Measurements from ENCODE around the gene DNAJC4. TPM values are rescaled to one million over a fixed set of nuclear protein-coding genes. Genes with fewer than 3 reads are reported as not detected.

Gene DNAJC4
- total RNA-seq, 1 experiment from 2014 or later: 24.2 TPM

DNA sequence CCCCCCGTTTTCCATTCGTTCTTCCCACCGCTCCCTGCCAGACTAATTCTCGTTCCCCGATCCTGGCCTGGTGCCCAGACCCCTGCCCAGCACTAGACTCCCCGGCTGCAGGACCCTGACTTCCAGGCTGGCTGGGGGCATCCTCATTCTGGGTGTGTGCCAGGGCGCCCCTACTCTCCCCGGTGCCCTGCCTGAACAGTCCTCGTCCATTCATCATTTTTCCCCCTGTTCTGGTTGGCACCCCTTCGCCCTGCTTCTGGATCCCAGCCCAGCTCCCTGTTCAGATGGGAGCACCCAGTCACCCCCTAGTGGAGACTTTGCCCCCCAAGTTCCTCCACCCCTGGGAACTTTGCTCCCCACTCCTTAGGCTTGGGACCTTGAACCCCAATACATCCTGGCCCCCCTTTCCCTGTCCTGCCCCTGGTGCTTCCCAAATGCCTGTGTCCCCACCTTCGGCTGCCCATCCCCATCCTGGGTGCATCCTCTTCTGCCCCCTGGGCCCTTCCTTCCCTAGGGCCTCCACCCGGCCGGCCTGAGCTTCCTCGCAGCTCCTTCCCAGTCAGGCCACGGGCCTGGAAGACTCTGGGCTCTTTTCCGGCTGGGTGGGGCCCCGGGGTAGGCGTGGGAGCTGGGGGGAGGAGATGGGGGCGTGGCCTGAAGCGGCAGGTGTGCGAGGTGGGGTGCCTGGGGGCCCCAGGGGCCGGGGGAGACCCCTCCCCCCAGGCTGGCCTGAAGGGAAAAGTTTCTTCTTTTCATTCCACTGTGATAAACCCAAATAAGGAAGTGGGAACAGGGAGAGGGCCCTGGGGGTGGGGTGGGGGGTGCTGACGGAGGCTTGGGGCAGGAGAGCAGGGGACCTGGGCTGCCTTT, 21.9 kb downstream of the DNAJC4 start:
- Histone ChIP-seq H3K79me2 (ENCODE audit: insufficient read depth, low read length) (no peaks in the 10 kb centered on the region; the same call in 1 of the 2 replicates), H2AK5ac (ENCODE audit: insufficient read length, low read length) (no peak overlapping the region), H3K9me3 (ENCODE audit: control insufficient read depth, low read depth, low read length) (no peaks in the 10 kb centered on the region), H4K5ac (ENCODE audit: insufficient read length, low read depth, low read length) (no peak overlapping the region), H2BK15ac (ENCODE audit: low read depth, low read length) (no peak overlapping the region), H3K79me1 (ENCODE audit: insufficient read depth, low read depth, low read length, poor library complexity, severe bottlenecking) (peaks cover 3% of the 10 kb centered on the region), H3K56ac (ENCODE audit: insufficient read length, low read depth, low read length) (no peak overlapping the region), H2AFZ (ENCODE audit: low read length) (no peak overlapping the region), H3K27ac (ENCODE audit: insufficient read length, low read depth, low read length) (no peak overlapping the region), H2BK5ac (ENCODE audit: insufficient read length, low read length) (no peak overlapping the region), H4K91ac (ENCODE audit: insufficient read length, low read depth, low read length) (no peak overlapping the region), H3K27me3 (ENCODE audit: insufficient read depth, low read length) (no peaks in the 10 kb centered on the region), H2BK120ac (ENCODE audit: low read depth, low read length, poor library complexity, severe bottlenecking) (no peak overlapping the region), H3K4me1 (ENCODE audit: insufficient read depth, low read length) (peaks cover 9% of the 10 kb centered on the region; the same call in 1 of the 2 replicates), H3K18ac (ENCODE audit: insufficient read length, low read depth, low read length) (no peak overlapping the region), H3K14ac (ENCODE audit: insufficient read depth, low read length) (peak overlapping the region; percentile 24; the same call in 1 of the 2 replicates), H3K23me2 (ENCODE audit: insufficient read length, low read depth, low read length, poor library complexity, severe bottlenecking) (peaks cover 16% of the 10 kb centered on the region), H3K4me2 (ENCODE audit: insufficient read depth, insufficient read length, low read length) (peak overlapping the region; percentile 76), H4K8ac (replicated peaks; ENCODE audit: insufficient read length, low read depth, low read length) (no peak overlapping the region), H3K4ac (ENCODE audit: low read depth, low read length) (no peak overlapping the region), H3T11ph (ENCODE audit: low read length) (no peak overlapping the region), H4K20me1 (ENCODE audit: control insufficient read depth, insufficient read depth, insufficient read length) (no peaks in the 10 kb centered on the region), H3K9ac (ENCODE audit: extremely low read depth, insufficient read length, low read length) (peak overlapping the region; percentile 33), H2BK12ac (ENCODE audit: insufficient read length, low read depth, low read length) (no peak overlapping the region), H2BK20ac (ENCODE audit: low read depth, low read length, poor library complexity, severe bottlenecking) (no peak overlapping the region), H3K23ac (ENCODE audit: insufficient read length, low read depth, low read length) (no peak overlapping the region)
- peaks cover 13 to 31% (median 25%) of the 10 kb centered on the region in 3 experiments; a peak in 6 of 7 replicates for H3K36me3 Mint-ChIP-seq (ENCODE audit: insufficient read depth in 1 of 3, low read depth in 3 of 3)
- TF ChIP-seq, protein P1, sequence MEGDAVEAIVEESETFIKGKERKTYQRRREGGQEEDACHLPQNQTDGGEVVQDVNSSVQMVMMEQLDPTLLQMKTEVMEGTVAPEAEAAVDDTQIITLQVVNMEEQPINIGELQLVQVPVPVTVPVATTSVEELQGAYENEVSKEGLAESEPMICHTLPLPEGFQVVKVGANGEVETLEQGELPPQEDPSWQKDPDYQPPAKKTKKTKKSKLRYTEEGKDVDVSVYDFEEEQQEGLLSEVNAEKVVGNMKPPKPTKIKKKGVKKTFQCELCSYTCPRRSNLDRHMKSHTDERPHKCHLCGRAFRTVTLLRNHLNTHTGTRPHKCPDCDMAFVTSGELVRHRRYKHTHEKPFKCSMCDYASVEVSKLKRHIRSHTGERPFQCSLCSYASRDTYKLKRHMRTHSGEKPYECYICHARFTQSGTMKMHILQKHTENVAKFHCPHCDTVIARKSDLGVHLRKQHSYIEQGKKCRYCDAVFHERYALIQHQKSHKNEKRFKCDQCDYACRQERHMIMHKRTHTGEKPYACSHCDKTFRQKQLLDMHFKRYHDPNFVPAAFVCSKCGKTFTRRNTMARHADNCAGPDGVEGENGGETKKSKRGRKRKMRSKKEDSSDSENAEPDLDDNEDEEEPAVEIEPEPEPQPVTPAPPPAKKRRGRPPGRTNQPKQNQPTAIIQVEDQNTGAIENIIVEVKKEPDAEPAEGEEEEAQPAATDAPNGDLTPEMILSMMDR (conservative IDR thresholded peaks at IDR 0.05): peak; percentile 36; the same call in 2 of the 3 replicates
- H3K4me3 Mint-ChIP-seq: peak overlapping the region; percentile 85 to 98
- H3K9me3 Mint-ChIP-seq: no peaks in the 10 kb centered on the region
- H3K27ac Mint-ChIP-seq: peak overlapping the region in 2 of 3 experiments; percentile 88 to 95; a peak in 3 of 7 replicates
- H3K27me3 Mint-ChIP-seq (ENCODE audit: low read depth): no peaks in the 10 kb centered on the region
- no CpG with 5 or more reads among the region's 23 CpGs for WGBS (ENCODE audit: extremely low coverage, insufficient read length, low lambda C conversion rate)
- H3K4me1 Mint-ChIP-seq: peaks cover 34 to 44% of the 10 kb centered on the region in 2 experiments
- no peak for DNase-seq

Measured in H9 (cell line).